ENCODE measurements around the gene SARNP.

SARNP gene

GRCh38 chr12:55814257-55814656, 3.3 kb downstream of the SARNP start:
- Histone ChIP-seq H3K27me3 (ENCODE audit: low read length) (no peaks in the 10 kb centered on the region), H3F3A (ENCODE audit: insufficient read depth) (0 out of 2 replicates have a peak, but pooled peaks cover 1% of the 10 kb centered on the region), H2AFZ (ENCODE audit: low read depth, low read length, severe bottlenecking) (no peak overlapping the region), H3K9me2 (replicated peaks; ENCODE audit: insufficient read depth, low read length) (no peaks in the 10 kb centered on the region), H3K4me3 (ENCODE audit: insufficient read depth, low read length, poor library complexity, severe bottlenecking) (no peak overlapping the region), H3K4me2 (ENCODE audit: low read depth, low read length, poor library complexity, severe bottlenecking) (no peak overlapping the region), H3K27ac (ENCODE audit: low read depth, low read length) (no peak overlapping the region), H3K9ac (ENCODE audit: low read length) (no peak overlapping the region), H3K36me3 (ENCODE audit: low read length) (no peaks in the 10 kb centered on the region), H4K20me1 (ENCODE audit: low read depth, low read length) (peaks cover 8% of the 10 kb centered on the region; the same call in 1 of the 2 replicates), H3K79me2 (ENCODE audit: insufficient read depth, low read length) (peaks cover 94% of the 10 kb centered on the region), H3K9me3 (ENCODE audit: insufficient read depth, low read length) (no peaks in the 10 kb centered on the region)
- TF ChIP-seq EZH2phosphoT487 (conservative IDR thresholded peaks at IDR 0.05; ENCODE audit: low read length) (no peak), CTCF (IDR thresholded peaks at IDR 0.05; ENCODE audit: insufficient read depth, low read length, poor library complexity, severe bottlenecking) (no peak)

- Histone ChIP-seq H3F3A (ENCODE audit: insufficient read depth) (no peaks in the 10 kb centered on the region), H3K36me3 (ENCODE audit: low read length) (peaks cover 9% of the 10 kb centered on the region; the same call in 1 of the 2 replicates), H3K9ac (ENCODE audit: low read length) (no peak overlapping the region), H3K9me3 (ENCODE audit: insufficient read depth, low read length) (no peaks in the 10 kb centered on the region), H3K4me2 (ENCODE audit: low read depth, low read length, poor library complexity, severe bottlenecking) (no peak overlapping the region), H3K27me3 (ENCODE audit: low read length) (no peaks in the 10 kb centered on the region), H3K4me3 (ENCODE audit: insufficient read depth, low read length, poor library complexity, severe bottlenecking) (no peak overlapping the region), H3K79me2 (ENCODE audit: insufficient read depth, low read length) (peaks cover 99% of the 10 kb centered on the region), H3K9me2 (replicated peaks; ENCODE audit: insufficient read depth, low read length) (no peaks in the 10 kb centered on the region), H2AFZ (ENCODE audit: low read depth, low read length, severe bottlenecking) (no peak overlapping the region), H3K27ac (ENCODE audit: low read depth, low read length) (no peak overlapping the region), H4K20me1 (ENCODE audit: low read depth, low read length) (peaks cover 11% of the 10 kb centered on the region; the same call in 1 of the 2 replicates)
- TF ChIP-seq EZH2phosphoT487 (conservative IDR thresholded peaks at IDR 0.05; ENCODE audit: low read length) (no peak), CTCF (IDR thresholded peaks at IDR 0.05; ENCODE audit: insufficient read depth, low read length, poor library complexity, severe bottlenecking) (no peak)
Measured at GRCh38 chr12:55812088-55812487, 5.4 kb downstream of the SARNP start.

GRCh38 chr12:55809274-55809673, 8.2 kb downstream of the SARNP start:
- Histone ChIP-seq H2AFZ (ENCODE audit: low read depth, low read length, severe bottlenecking) (no peak overlapping the region), H3K9me3 (ENCODE audit: insufficient read depth, low read length) (no peaks in the 10 kb centered on the region), H3K27ac (ENCODE audit: low read depth, low read length) (no peak overlapping the region), H3K27me3 (ENCODE audit: low read length) (no peaks in the 10 kb centered on the region), H3K9ac (ENCODE audit: low read length) (no peak overlapping the region), H3F3A (ENCODE audit: insufficient read depth) (no peaks in the 10 kb centered on the region), H3K4me2 (ENCODE audit: low read depth, low read length, poor library complexity, severe bottlenecking) (no peak overlapping the region), H3K4me3 (ENCODE audit: insufficient read depth, low read length, poor library complexity, severe bottlenecking) (no peak overlapping the region), H4K20me1 (ENCODE audit: low read depth, low read length) (peaks cover 9% of the 10 kb centered on the region; the same call in 1 of the 2 replicates), H3K9me2 (replicated peaks; ENCODE audit: insufficient read depth, low read length) (no peaks in the 10 kb centered on the region), H3K36me3 (ENCODE audit: low read length) (peaks cover 9% of the 10 kb centered on the region; the same call in 1 of the 2 replicates), H3K79me2 (ENCODE audit: insufficient read depth, low read length) (peaks cover 99% of the 10 kb centered on the region)
- TF ChIP-seq CTCF (IDR thresholded peaks at IDR 0.05; ENCODE audit: insufficient read depth, low read length, poor library complexity, severe bottlenecking) (no peak), EZH2phosphoT487 (conservative IDR thresholded peaks at IDR 0.05; ENCODE audit: low read length) (no peak)
